ENCODE results near the gene TRIO.

GRCh38 chr5:14185326-14186058 is 42.4 kb downstream of the TRIO start:
- TF ChIP-seq CTCF (IDR thresholded peaks at IDR 0.05; ENCODE audit: low read depth, low read length, poor library complexity, severe bottlenecking) (no peak), EZH2phosphoT487 (IDR thresholded peaks at IDR 0.05; ENCODE audit: borderline replicate concordance, low read length) (no peak)
